Spleen (tissue), 7 donors: ENCODE data around the gene PPL.

Source experiments
- POLR2A ChIP-seq, 3 donors: fragments of 450-650 bp; IDR thresholded peaks; one replicate each; pipeline ENCODE4 v1.5.1; 2017; ENCODE audit warnings: antibody characterized with exemption in 3 of 3, mild to moderate bottlenecking in 1 of 3
- TF ChIP-seq, protein P1 (sequence below), 11 experiments: fragments of 200-600 bp in 7 of 11; fragments of 450-650 bp in 4 of 11; sonication (generic) in 4 of 11; IDR thresholded peaks in 8 of 11; conservative IDR thresholded peaks in 3 of 11; 1 replicate in 7 of 11; 2 replicates in 4 of 11; pipeline versions ENCODE4 v1.4.0 to v1.8.0; 2016 to 2021; ENCODE audit warnings: antibody characterized with exemption in 11 of 11, inconsistent platforms in 4 of 11, mild to moderate bottlenecking in 1 of 11
- donor health status: DM: no; HTN: no; CAD: no; lungs with moderate emphysema.
- donor health status: DM: no; HTN: no; CAD: no.
- donor health status: DM: no; HTN: no; CAD: no.

DNA sequence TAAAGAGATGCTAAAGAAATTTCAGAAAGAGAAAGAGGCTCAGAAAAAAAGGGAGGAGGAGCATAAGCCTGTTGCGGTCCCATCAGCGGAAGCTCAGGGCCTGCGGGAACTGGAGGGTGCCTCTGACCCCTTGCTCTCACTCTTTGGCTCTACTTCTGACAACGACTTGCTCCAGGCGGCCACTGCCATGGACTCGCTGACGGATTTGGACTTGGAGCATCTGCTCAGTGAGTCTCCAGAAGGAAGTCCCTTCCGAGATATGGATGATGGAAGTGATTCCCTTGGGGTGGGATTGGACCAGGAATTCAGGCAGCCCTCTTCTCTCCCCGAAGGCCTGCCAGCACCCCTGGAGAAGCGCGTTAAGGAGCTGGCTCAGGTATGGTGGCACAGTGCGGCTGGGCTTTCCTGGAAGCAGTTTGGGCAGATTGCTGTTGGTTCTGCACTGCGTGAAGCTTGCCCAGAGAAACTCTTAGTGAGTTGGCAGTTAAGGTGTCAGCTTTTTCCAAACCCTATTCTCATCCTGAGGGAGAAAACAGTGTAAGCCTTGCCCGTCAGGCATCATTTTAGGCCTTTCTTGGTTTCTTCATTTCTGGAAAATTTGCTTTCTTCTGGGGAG, 76.1 kb downstream of the PPL start:
- TF ChIP-seq, protein P1, sequence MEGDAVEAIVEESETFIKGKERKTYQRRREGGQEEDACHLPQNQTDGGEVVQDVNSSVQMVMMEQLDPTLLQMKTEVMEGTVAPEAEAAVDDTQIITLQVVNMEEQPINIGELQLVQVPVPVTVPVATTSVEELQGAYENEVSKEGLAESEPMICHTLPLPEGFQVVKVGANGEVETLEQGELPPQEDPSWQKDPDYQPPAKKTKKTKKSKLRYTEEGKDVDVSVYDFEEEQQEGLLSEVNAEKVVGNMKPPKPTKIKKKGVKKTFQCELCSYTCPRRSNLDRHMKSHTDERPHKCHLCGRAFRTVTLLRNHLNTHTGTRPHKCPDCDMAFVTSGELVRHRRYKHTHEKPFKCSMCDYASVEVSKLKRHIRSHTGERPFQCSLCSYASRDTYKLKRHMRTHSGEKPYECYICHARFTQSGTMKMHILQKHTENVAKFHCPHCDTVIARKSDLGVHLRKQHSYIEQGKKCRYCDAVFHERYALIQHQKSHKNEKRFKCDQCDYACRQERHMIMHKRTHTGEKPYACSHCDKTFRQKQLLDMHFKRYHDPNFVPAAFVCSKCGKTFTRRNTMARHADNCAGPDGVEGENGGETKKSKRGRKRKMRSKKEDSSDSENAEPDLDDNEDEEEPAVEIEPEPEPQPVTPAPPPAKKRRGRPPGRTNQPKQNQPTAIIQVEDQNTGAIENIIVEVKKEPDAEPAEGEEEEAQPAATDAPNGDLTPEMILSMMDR (IDR thresholded peaks at IDR 0.05 in 8 of 11, conservative IDR thresholded peaks at IDR 0.05 in 3 of 11), result no peak
- TF ChIP-seq POLR2A (IDR thresholded peaks at IDR 0.05), result no peak
